CD4-positive, alpha-beta T cell (primary cell): Measurements from ENCODE around the gene NUB1. TPM values are rescaled to one million over a fixed set of nuclear protein-coding genes. Genes with fewer than 3 reads are reported as not detected.

ENCODE experiments used
- ATAC-seq: fragments of 200-7000 bp; cut with Tn5 transposase; one replicate; pipeline ENCODE4 v1.10.0; 2022; ENCODE audit warnings: mild to moderate bottlenecking; ENCODE audit not compliant: poor library complexity
- CTCF ChIA-PET: fragments of 350-600 bp; sonication (Branson Sonifier 250); formaldehyde crosslinking; loops from one replicate; lab custom pipeline; 2021; ENCODE audit warnings: antibody characterized with exemption, inconsistent platforms; lab: Charles Lee
- POLR2A ChIA-PET: fragments of 350-600 bp; sonication (Branson Sonifier 250); formaldehyde crosslinking; loops from one replicate; lab custom pipeline; 2021; ENCODE audit warnings: antibody characterized with exemption, inconsistent platforms; lab: Charles Lee
- DNase-seq, 14 experiments: peaks; one replicate each; pipeline ENCODE4 v3.0.0-alpha.2; 2013 to 2020; ENCODE audit warnings: mixed read lengths in 2 of 14
- H3K27ac ChIP-seq, 2 donors: one replicate each; pipeline versions ENCODE4 v1.5.1 to v1.7.0; 2013; ENCODE audit warnings: low read length in 2 of 2, low read depth in 1 of 2, mild to moderate bottlenecking in 1 of 2
- H3K27me3 ChIP-seq, 2 experiments: 1 replicate in 1 of 2; 2 replicates in 1 of 2; pipeline versions ENCODE4 v1.6.1 to v1.7.0; 2013; ENCODE audit warnings: low read length in 2 of 2, control low read depth in 1 of 2, mild to moderate bottlenecking in 1 of 2, moderate library complexity in 1 of 2; ENCODE audit not compliant: insufficient read depth in 2 of 2, control insufficient read depth in 1 of 2
- H3K36me3 ChIP-seq: one replicate; pipeline ENCODE4 v1.6.1; 2013; ENCODE audit warnings: low read length, control low read depth; ENCODE audit not compliant: insufficient read depth
- H3K4me1 ChIP-seq: one replicate; pipeline ENCODE4 v1.6.1; 2013; ENCODE audit warnings: low read length, control low read depth; ENCODE audit not compliant: insufficient read depth
- H3K4me3 ChIP-seq: one replicate; pipeline ENCODE4 v1.5.1; 2013; ENCODE audit warnings: mild to moderate bottlenecking, low read length, moderate library complexity
- H3K9me3 ChIP-seq, 2 experiments: 1 replicate in 1 of 2; 2 replicates in 1 of 2; pipeline versions ENCODE4 v1.6.1 to v1.7.0; 2013; ENCODE audit warnings: low read length in 2 of 2, mild to moderate bottlenecking in 2 of 2, control low read depth in 1 of 2, moderate library complexity in 1 of 2; ENCODE audit not compliant: control insufficient read depth in 1 of 2, insufficient read depth in 1 of 2
- H3K27ac Mint-ChIP-seq: one replicate; pipeline ENCODE4 v1.8.0; 2020; ENCODE audit warnings: mixed read lengths
- H3K27me3 Mint-ChIP-seq: one replicate; pipeline ENCODE4 v1.8.0; 2021; ENCODE audit warnings: mixed read lengths
- H3K36me3 Mint-ChIP-seq: one replicate; pipeline ENCODE4 v1.8.0; 2021; ENCODE audit warnings: low read depth, mixed read lengths
- H3K4me1 Mint-ChIP-seq: one replicate; pipeline ENCODE4 v1.8.0; 2021; ENCODE audit warnings: low read depth, mixed read lengths
- H3K4me3 Mint-ChIP-seq: one replicate; pipeline ENCODE4 v1.8.0; 2020; ENCODE audit warnings: mild to moderate bottlenecking, mixed read lengths
- H3K9me3 Mint-ChIP-seq: one replicate; pipeline ENCODE4 v1.8.0; 2020; ENCODE audit warnings: mixed read lengths
- intact Hi-C, 2 experiments: fragments of 100-400 bp; cut with DNase I in 1 of 2; cut with micrococcal nuclease in 1 of 2; formaldehyde crosslinking; loops; one replicate each; pipeline versions ENCODE4 v1.15.1 to v1.9.0; 2023 to 2025; cut with DNase I, micrococcal nuclease
- total RNA-seq, 174 experiments: library from RNA in 2 of 174; stranded (reverse) in 2 of 174; gene quantifications; one replicate each; pipeline ENCODE4 v1.2.3 and lab custom pipeline; 2021 to 2026
- TF ChIP-seq, protein P1 (sequence below): fragments of 200-600 bp; IDR thresholded peaks from one replicate; pipeline ENCODE4 v1.8.0; 2022; ENCODE audit warnings: antibody characterized with exemption, mild to moderate bottlenecking

The NUB1 gene
- total RNA-seq, 2 experiments from 2014 or later, result 86.0 to 90.4 TPM

DNA sequence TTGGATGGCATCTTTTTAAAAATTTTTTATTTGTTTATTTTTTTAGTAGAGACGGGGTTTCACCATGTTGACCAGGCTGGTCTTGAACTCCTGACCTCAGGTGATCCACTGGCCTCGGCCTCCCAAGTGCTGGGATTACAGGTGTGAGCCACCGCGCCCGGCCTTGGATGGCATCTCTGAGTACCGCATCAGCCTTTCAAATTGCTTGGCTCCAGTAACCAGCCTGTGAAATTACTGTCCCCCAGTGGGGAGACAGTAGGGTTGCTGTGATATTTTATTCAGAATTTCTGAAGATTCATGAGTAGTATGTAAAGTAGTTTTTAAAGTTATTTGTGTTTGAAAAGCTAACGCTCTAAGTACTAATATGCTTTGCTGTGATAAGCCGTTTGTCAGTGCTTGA is 1.2 kb downstream of the NUB1 start:
- ChIA-PET CTCF (interaction anchor here (1.8 to 3.8 kb wide), 2 partner anchors 8 to 28 kb away, joined by 12 to 25 read pairs; no protein-coding TSS in a partner anchor), POLR2A (no interaction called here)

DNA sequence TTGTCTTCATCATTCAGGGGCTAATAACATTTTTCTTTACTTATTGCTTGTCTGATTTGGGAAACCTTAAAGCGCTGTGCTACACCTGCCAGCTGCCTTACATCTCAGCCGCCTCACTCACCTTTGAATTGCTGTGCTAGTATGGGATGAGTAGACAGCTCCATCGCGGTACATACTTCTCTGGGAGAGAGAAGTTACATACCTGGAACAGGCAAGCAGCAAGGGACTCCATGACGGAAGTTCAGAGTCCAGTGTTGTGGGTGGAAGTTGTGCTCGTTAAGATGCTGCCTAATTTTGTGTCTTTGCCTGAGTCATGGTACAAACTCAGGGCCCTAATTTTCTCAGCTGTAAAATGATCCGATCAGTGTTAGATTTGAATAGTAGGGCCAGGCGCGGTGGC is 1.9 kb downstream of the NUB1 start:
- no peak overlapping the region for H3K4me3 ChIP-seq
- Mint-ChIP-seq H3K27me3 (no peaks in the 10 kb centered on the region), H3K9me3 (peaks cover 5% of the 10 kb centered on the region), H3K4me3 (peak overlapping the region; percentile 93), H3K27ac (peak overlapping the region; percentile 92), H3K4me1 (peaks cover 59% of the 10 kb centered on the region), H3K36me3 (peaks cover 55% of the 10 kb centered on the region)
- H3K36me3 ChIP-seq, result peaks cover 40% of the 10 kb centered on the region
- peaks cover 40% of the 10 kb centered on the region for H3K4me1 ChIP-seq
- ATAC-seq, result no peak
- no peak overlapping the region for H3K27ac ChIP-seq
- DNase-seq, result no peak
- no peaks in the 10 kb centered on the region for H3K9me3 ChIP-seq
- POLR2A ChIA-PET, result no interaction called here
- TF ChIP-seq, protein P1, sequence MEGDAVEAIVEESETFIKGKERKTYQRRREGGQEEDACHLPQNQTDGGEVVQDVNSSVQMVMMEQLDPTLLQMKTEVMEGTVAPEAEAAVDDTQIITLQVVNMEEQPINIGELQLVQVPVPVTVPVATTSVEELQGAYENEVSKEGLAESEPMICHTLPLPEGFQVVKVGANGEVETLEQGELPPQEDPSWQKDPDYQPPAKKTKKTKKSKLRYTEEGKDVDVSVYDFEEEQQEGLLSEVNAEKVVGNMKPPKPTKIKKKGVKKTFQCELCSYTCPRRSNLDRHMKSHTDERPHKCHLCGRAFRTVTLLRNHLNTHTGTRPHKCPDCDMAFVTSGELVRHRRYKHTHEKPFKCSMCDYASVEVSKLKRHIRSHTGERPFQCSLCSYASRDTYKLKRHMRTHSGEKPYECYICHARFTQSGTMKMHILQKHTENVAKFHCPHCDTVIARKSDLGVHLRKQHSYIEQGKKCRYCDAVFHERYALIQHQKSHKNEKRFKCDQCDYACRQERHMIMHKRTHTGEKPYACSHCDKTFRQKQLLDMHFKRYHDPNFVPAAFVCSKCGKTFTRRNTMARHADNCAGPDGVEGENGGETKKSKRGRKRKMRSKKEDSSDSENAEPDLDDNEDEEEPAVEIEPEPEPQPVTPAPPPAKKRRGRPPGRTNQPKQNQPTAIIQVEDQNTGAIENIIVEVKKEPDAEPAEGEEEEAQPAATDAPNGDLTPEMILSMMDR, result no peak
- intact Hi-C loops, result loop anchor here in 1 of 2 experiments (5.0 to 10.0 kb wide), 3 partner anchors 181 to 1331 kb away; partner anchors contain the start of gene XRCC2
- H3K27me3 ChIP-seq, result no peaks in the 10 kb centered on the region
- CTCF ChIA-PET, result no interaction called here

More for the DNA sequence above, 1.2 kb downstream of the NUB1 start:
- peaks cover 49% of the 10 kb centered on the region for H3K36me3 Mint-ChIP-seq
- Histone ChIP-seq H3K9me3 (no peaks in the 10 kb centered on the region), H3K36me3 (peaks cover 37% of the 10 kb centered on the region), H3K4me3 (peak overlapping the region; percentile 88), H3K27me3 (no peaks in the 10 kb centered on the region), H3K4me1 (peaks cover 38% of the 10 kb centered on the region), H3K27ac (peak overlapping the region in 1 of 2 donors; percentile 55)
- peaks cover 5% of the 10 kb centered on the region for H3K9me3 Mint-ChIP-seq
- TF ChIP-seq, protein P1, result no peak
- DNase-seq, result no peak
- H3K27ac Mint-ChIP-seq, result peak overlapping the region; percentile 92
- peaks cover 56% of the 10 kb centered on the region for H3K4me1 Mint-ChIP-seq
- H3K4me3 Mint-ChIP-seq, result peak overlapping the region; percentile 93
- no peaks in the 10 kb centered on the region for H3K27me3 Mint-ChIP-seq
- intact Hi-C loops, result loop anchor here (1.0 to 10.0 kb wide), 4 partner anchors 7 to 1332 kb away; partner anchors contain the start of gene XRCC2 (in 1 of the 2)
- ATAC-seq, result no peak

DNA sequence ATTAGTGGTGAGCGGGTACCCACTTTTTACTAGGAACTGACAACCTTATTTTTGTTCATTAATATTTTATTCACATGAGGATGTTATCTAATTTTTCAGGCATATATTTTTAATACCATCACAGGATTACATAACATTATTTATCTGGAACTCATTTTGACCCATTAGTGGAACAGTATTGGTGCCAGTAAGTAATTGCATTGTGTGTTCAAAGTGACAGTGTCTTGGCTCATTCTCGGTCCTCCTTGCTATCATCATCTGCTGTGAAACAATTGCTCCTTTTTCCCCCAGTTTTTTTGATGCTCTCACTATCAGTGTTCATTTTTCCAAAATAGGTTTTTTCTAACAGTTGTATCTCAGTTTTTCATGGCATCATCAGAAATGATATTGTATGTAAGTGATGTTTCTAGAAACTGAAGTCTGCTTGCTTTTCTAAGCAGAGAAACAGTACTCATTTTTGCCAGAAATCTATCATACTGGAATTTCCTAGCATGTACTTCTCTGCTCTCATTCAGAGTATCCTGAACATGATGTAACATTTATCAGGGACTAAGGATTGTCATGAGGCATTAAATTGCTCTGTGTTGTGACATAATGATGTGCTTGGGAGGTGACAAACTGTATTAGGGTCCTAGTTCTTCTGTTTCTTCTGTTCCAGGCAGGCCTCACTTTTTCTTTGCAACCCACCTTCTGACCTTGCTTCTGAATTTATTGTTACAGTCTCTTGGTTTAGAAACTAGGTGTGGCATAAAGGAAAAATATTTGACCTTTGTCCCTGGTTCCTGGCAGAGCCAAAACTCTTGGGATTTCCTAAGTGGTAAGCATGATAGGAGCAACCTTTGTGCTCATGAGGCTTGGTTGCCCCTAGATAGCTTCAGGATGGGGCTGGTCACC is 4.2 kb downstream of the NUB1 start:
- ChIA-PET CTCF (interaction anchor here (0.9 to 1.2 kb wide), 2 partner anchors 31 to 103 kb away, joined by 3 to 7 read pairs; no protein-coding TSS in a partner anchor), POLR2A (interaction anchor here (0.6 kb wide), 1 partner anchor 286 kb away, joined by 3 read pairs; no protein-coding TSS in a partner anchor)
- H3K27me3 Mint-ChIP-seq, result no peaks in the 10 kb centered on the region
- Histone ChIP-seq H3K27me3 (no peaks in the 10 kb centered on the region), H3K4me3 (no peak overlapping the region), H3K9me3 (no peaks in the 10 kb centered on the region), H3K4me1 (peaks cover 46% of the 10 kb centered on the region), H3K36me3 (peaks cover 48% of the 10 kb centered on the region), H3K27ac (no peak overlapping the region)
- no peak for ATAC-seq
- H3K36me3 Mint-ChIP-seq, result peaks cover 67% of the 10 kb centered on the region
- H3K27ac Mint-ChIP-seq, result peak overlapping the region; percentile 65
- H3K4me1 Mint-ChIP-seq, result peaks cover 66% of the 10 kb centered on the region
- H3K9me3 Mint-ChIP-seq, result peaks cover under 1% of the 10 kb centered on the region
- H3K4me3 Mint-ChIP-seq, result peak overlapping the region; percentile 79
- intact Hi-C loops, result loop anchor here in 1 of 2 experiments (10.0 kb wide), 2 partner anchors 179 to 1329 kb away; partner anchors contain the start of gene XRCC2
- TF ChIP-seq, protein P1, result no peak
- DNase-seq, result no peak
